OCI-M2 (cell line): ENCODE results near the gene TAF1A.

ENCODE experiments used
- DNase-seq: peaks from one replicate; lab custom pipeline; 2025; ENCODE audit not compliant: unreplicated experiment; lab: John Stamatoyannopoulos, UW

Gene TAF1A

DNA sequence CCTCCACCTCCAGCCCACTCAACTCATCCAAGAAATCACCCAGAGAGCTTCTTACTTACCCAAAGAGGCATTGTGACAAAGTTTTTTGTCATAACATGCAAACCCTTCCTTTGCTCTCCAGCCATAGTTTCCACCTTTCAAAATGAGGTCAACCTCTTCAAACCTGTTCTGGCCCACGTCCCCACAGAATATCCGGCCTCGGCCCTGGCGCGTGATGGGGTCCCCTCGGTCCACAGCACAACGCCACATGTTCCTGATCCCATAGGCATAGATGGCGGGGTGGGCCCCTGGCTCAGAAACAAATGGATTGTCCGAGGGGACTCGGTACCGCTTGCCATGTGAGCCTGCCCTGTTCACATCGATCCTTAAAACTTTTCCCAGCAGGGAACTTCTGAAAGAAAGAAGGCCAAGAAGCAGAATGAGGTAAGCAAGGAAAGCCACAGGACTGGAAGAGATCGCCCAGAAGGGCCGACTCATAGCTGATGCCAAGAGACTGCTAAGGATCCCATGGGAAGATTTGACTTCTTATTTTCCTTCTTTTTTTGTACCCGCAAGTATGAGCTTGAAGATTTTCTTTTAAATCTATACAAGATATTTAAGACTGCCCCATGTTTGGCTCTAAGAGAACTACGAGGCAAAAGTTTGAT, 49.7 kb downstream of the TAF1A start:
- no peak for DNase-seq

GRCh38 chr1:222535455-222535854, 54.3 kb downstream of the TAF1A start:
- DNase-seq = no peak

DNA sequence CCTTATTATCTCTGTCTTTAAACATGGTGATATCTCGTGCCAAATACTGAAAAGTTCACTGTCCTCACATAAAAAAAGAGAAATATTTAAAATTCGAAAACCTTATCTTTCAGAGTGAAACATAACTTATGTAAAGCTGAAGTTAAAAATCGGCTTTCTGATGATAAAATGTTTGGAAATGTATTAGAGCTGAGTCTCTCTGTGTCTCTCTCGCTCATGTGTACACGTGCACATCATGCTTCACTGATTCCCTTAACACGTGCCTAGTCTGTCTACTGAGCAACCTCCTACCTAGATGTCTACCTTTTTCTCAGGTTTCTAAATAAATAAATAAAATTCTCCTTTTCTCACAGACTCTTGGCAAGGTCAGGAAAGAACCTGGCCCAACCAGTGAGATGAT, 58.9 kb downstream of the TAF1A start:
- no peak for DNase-seq

DNA sequence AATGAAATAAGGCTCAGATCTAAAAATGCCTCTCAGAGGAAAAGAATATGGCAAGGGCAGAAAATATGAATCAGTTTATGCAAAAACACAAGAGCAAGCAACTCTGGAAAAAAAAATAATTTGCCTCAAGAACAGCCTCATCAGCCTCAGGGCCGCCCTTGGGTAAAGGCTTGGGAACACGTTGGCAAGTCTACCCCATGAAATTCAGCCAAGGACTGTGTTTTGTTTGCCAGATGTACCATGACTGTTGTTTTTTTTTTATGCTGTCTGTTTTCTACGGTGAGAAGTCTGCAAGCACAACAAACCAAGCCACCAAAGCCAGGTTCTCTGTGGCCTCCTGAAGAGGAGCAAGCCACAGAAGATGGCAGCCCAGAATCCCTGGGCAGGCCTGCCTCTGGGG, 59.8 kb downstream of the TAF1A start:
- DNase-seq = no peak

GRCh38 chr1:222529181-222529580, 60.6 kb downstream of the TAF1A start:
- no peak for DNase-seq

DNA sequence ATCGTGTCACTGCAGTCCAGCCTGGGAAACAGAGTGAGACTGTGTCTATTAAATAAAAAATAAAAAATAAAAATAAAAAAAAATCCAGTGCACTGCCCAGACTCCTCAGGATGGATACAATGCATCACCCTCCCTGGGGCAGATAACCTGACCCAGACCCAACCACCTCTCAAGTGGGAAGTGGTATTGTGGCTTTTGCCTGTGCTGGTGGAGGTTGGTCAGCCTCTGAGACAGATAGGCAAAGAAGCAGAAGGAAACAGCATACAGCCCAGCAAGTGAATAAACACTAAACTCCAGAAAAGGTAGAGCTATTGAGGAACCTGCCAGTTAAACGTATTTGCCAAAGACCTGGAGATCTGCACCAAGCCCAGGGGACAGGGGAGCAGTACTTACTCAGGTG, 63.8 kb downstream of the TAF1A start:
- no peak for DNase-seq

DNA sequence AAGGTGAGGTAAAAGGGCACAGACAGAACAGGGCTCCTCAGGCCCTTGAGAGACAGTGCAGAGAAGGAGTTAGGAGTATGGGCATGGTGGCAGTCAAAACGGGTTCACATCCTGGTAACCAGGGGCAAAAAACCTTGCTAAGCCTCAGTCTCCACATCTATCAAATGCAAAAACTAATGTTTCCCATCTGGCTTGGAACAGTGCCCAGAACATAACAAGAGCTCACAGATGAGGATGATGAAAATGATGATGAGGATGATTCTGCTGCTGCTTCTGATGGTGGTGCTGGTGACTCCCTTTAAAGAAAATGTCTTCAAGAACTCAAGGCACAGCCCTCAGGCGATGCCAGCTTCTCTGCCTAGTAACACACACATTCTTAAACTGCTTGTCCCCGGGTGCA, 65.9 kb downstream of the TAF1A start:
- DNase-seq = no peak

DNA sequence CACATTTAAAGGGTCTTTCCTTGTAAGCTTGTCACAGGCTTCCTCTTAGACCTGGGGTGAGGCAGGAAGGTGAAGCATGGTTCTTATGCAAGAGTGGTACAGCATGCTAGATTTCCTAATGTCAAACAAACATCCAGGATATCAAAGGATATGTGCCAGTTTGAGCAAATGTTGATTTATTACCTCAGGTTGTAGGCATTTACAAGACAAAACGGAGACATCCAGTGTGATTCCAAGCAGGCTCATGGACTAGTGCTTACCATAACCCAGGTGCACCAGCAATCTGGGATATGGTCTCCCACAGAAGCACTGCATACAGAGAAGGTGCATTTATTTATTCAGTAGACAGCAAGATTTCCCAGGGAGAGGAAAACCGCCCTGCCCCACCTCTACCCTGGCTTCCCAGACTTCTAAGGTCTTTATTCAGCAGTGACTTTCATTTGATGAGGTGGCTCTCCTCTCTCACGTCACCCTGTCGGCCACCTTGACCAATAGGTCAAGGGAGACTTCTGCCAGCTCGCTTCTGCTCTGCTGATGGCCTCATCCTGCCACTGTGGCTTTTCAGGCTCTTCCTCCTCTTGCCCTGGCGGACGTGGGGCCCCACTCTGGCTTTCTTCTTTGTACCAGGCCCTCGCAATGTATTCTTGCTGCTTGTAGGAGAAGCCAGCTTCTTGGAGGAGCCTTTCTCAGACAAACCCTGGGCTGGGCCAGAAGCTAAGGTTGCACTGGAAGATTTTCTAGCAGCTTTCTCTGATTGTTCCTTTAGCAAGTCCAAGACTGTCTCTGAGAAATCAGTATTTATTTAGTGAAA, 67.4 kb downstream of the TAF1A start:
- no peak for DNase-seq

- DNase-seq = no peak
Observed at GRCh38 chr1:222521299-222522104, 68.2 kb downstream of the TAF1A start.
